Cerebellar nuclear complex (tissue), 1 donor: ENCODE results near the gene IQCK.

ENCODE experiments used
- DNase-seq, 2 experiments: peaks; one replicate each; lab custom pipeline; 2025; lab: John Stamatoyannopoulos, UW

The IQCK gene

GRCh38 chr16:19837331-19837980, 119.4 kb downstream of the IQCK start:
- DNase-seq, result no peak

GRCh38 chr16:19837984-19838707, 120.1 kb downstream of the IQCK start:
- no peak for DNase-seq

GRCh38 chr16:19840524-19841110, 122.5 kb downstream of the IQCK start:
- DNase-seq, result no peak

- no peak for DNase-seq
Measured at GRCh38 chr16:19841184-19841583, 123.1 kb downstream of the IQCK start.

GRCh38 chr16:19842426-19843157, 124.5 kb downstream of the IQCK start:
- no peak for DNase-seq

- no peak for DNase-seq
Measured at GRCh38 chr16:19843371-19843770, 125.3 kb downstream of the IQCK start.

- DNase-seq, result no peak
Measured at GRCh38 chr16:19844945-19845641, 127.0 kb downstream of the IQCK start.

- DNase-seq, result no peak
Measured at GRCh38 chr16:19846436-19846835, 128.4 kb downstream of the IQCK start.

GRCh38 chr16:19848756-19849155, 130.7 kb downstream of the IQCK start:
- DNase-seq, result no peak

GRCh38 chr16:19850131-19850817, 132.2 kb downstream of the IQCK start:
- no peak for DNase-seq

- DNase-seq, result peak; percentile 86 to 88
Measured at GRCh38 chr16:19851476-19851875, 133.4 kb downstream of the IQCK start.

- no peak for DNase-seq
Measured at GRCh38 chr16:19853132-19853741, 135.2 kb downstream of the IQCK start.

GRCh38 chr16:19853742-19854542, 135.9 kb downstream of the IQCK start:
- DNase-seq, result no peak

GRCh38 chr16:19854543-19854876, 136.4 kb downstream of the IQCK start:
- DNase-seq, result no peak

- no peak for DNase-seq
Measured at GRCh38 chr16:19856120-19856519, 138.0 kb downstream of the IQCK start.

GRCh38 chr16:19857593-19858339, 139.7 kb downstream of the IQCK start:
- DNase-seq, result no peak

- no peak for DNase-seq
Measured at GRCh38 chr16:19858340-19859018, 140.4 kb downstream of the IQCK start.

- DNase-seq, result no peak
Measured at GRCh38 chr16:19859166-19859565, 141.1 kb downstream of the IQCK start.

GRCh38 chr16:19859603-19860002, 141.5 kb downstream of the IQCK start:
- no peak for DNase-seq
